ENCODE results near the gene ADAMTS19.

The ADAMTS19 gene

DNA sequence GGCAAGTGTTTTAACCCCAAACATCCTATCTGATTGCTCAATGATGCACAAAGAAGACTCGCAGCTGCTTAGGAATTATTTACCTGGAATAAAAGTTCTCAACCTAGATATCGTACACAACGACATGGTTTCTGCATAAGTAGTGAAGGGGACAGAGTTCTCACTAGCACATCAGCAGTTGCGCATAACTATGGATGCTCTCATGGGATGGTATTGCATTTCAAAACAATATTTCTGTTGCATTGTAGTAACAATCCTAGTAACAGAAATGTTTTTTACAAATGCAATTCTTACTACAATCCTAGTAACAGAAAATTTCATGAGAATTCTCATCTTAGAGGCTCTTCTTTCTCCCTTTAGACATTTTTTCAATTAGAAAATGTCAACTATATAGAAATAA is 193.3 kb downstream of the ADAMTS19 start:
- H3K27me3 ChIP-seq (ENCODE audit: insufficient read depth, poor library complexity, severe bottlenecking) = no peaks in the 10 kb centered on the region
- no peak for DNase-seq (ENCODE audit: low read depth in 1 of 2, low spot score in 1 of 2)
- no peak for TF ChIP-seq GABPA (IDR thresholded peaks at IDR 0.05; ENCODE audit: low read depth)
- TF ChIP-seq, protein P1, sequence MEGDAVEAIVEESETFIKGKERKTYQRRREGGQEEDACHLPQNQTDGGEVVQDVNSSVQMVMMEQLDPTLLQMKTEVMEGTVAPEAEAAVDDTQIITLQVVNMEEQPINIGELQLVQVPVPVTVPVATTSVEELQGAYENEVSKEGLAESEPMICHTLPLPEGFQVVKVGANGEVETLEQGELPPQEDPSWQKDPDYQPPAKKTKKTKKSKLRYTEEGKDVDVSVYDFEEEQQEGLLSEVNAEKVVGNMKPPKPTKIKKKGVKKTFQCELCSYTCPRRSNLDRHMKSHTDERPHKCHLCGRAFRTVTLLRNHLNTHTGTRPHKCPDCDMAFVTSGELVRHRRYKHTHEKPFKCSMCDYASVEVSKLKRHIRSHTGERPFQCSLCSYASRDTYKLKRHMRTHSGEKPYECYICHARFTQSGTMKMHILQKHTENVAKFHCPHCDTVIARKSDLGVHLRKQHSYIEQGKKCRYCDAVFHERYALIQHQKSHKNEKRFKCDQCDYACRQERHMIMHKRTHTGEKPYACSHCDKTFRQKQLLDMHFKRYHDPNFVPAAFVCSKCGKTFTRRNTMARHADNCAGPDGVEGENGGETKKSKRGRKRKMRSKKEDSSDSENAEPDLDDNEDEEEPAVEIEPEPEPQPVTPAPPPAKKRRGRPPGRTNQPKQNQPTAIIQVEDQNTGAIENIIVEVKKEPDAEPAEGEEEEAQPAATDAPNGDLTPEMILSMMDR (IDR thresholded peaks at IDR 0.05; ENCODE audit: insufficient read depth, low read length) = no peak
- TF ChIP-seq, protein P2, sequence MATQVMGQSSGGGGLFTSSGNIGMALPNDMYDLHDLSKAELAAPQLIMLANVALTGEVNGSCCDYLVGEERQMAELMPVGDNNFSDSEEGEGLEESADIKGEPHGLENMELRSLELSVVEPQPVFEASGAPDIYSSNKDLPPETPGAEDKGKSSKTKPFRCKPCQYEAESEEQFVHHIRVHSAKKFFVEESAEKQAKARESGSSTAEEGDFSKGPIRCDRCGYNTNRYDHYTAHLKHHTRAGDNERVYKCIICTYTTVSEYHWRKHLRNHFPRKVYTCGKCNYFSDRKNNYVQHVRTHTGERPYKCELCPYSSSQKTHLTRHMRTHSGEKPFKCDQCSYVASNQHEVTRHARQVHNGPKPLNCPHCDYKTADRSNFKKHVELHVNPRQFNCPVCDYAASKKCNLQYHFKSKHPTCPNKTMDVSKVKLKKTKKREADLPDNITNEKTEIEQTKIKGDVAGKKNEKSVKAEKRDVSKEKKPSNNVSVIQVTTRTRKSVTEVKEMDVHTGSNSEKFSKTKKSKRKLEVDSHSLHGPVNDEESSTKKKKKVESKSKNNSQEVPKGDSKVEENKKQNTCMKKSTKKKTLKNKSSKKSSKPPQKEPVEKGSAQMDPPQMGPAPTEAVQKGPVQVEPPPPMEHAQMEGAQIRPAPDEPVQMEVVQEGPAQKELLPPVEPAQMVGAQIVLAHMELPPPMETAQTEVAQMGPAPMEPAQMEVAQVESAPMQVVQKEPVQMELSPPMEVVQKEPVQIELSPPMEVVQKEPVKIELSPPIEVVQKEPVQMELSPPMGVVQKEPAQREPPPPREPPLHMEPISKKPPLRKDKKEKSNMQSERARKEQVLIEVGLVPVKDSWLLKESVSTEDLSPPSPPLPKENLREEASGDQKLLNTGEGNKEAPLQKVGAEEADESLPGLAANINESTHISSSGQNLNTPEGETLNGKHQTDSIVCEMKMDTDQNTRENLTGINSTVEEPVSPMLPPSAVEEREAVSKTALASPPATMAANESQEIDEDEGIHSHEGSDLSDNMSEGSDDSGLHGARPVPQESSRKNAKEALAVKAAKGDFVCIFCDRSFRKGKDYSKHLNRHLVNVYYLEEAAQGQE (IDR thresholded peaks at IDR 0.05; ENCODE audit: insufficient replicate concordance, low read depth) = no peak
- TF ChIP-seq SPI1 (IDR thresholded peaks at IDR 0.05; ENCODE audit: borderline replicate concordance, low read depth) = no peak
- no peak for TF ChIP-seq POLR2AphosphoS5 (IDR thresholded peaks at IDR 0.05; ENCODE audit: low read depth)
- H3K27ac ChIP-seq (replicated peaks) = no peak overlapping the region
- H3K4me3 ChIP-seq (replicated peaks; ENCODE audit: insufficient read depth, low read length) = no peak overlapping the region

DNA sequence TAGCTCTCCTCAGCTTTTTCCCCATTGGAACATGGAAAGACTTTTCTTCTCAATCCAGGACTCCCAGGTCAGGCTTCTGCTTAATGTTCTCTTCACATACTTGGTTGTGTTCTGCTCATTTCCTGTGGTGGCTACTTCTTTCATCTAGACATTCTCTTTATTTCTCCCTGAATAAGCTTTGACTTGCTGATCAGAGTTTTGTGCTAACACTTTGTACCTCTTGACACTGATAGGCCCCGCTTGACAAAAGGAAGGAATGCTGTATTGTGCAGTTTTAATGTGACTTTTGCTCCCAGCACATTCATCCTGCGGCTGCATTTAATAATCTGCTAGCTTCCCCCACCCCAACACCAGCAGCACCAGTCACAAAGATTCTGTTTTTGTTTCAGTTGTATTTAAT is 196.9 kb downstream of the ADAMTS19 start:
- no peak for DNase-seq (ENCODE audit: low read depth in 1 of 2, low spot score in 1 of 2)

DNA sequence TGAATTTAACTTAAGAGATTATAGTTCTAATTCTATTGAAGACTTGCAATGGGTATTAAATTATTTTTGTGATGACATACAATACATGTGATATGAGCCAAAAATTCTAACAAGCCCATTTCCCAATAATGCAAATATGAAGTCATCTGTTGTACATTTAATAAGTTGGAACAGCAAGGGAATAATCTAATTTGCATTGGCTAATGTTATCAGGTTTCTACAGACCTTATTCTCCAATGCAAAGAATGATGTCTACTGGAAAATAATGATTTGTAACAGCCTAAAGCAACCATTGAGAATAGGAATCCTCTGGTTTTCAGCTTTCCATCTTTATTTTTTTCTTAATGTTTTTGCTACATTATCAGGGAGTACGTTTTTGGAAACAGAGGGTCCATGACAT is 198.7 kb downstream of the ADAMTS19 start:
- DNase-seq (ENCODE audit: low read depth in 1 of 2, low spot score in 1 of 2) = no peak
- Histone ChIP-seq H3K4me3 (replicated peaks; ENCODE audit: insufficient read depth, low read length) (no peak overlapping the region), H3K27ac (replicated peaks) (no peak overlapping the region), H3K27me3 (ENCODE audit: insufficient read depth, poor library complexity, severe bottlenecking) (no peaks in the 10 kb centered on the region)
- TF ChIP-seq SPI1 (IDR thresholded peaks at IDR 0.05; ENCODE audit: borderline replicate concordance, low read depth) (no peak), GABPA (IDR thresholded peaks at IDR 0.05; ENCODE audit: low read depth) (no peak), POLR2AphosphoS5 (IDR thresholded peaks at IDR 0.05; ENCODE audit: low read depth) (no peak)
- TF ChIP-seq, protein P1 (IDR thresholded peaks at IDR 0.05; ENCODE audit: insufficient read depth, low read length) = no peak
- TF ChIP-seq, protein P2 (IDR thresholded peaks at IDR 0.05; ENCODE audit: insufficient replicate concordance, low read depth) = no peak

More for the DNA sequence above, 196.9 kb downstream of the ADAMTS19 start:
- Histone ChIP-seq H3K27me3 (ENCODE audit: insufficient read depth, poor library complexity, severe bottlenecking) (no peaks in the 10 kb centered on the region), H3K27ac (replicated peaks) (no peak overlapping the region), H3K4me3 (replicated peaks; ENCODE audit: insufficient read depth, low read length) (no peak overlapping the region)
- TF ChIP-seq POLR2AphosphoS5 (IDR thresholded peaks at IDR 0.05; ENCODE audit: low read depth) (no peak), GABPA (IDR thresholded peaks at IDR 0.05; ENCODE audit: low read depth) (no peak), SPI1 (IDR thresholded peaks at IDR 0.05; ENCODE audit: borderline replicate concordance, low read depth) (no peak)
- TF ChIP-seq, protein P1 (IDR thresholded peaks at IDR 0.05; ENCODE audit: insufficient read depth, low read length) = no peak
- TF ChIP-seq, protein P2 (IDR thresholded peaks at IDR 0.05; ENCODE audit: insufficient replicate concordance, low read depth) = no peak
